GM18873 (cell line): ENCODE measurements around the gene RBM6.
"Not testable (repeated sequence)": the region's sequence is repeated elsewhere in the genome, so short reads cannot be mapped to it uniquely, and the experiment has no call there.

ENCODE experiments used
- ATAC-seq: cut with Tn5 transposase; IDR thresholded peaks from one replicate; pipeline ENCODE4 v1.9.1; 2021; ENCODE audit warnings: mild to moderate bottlenecking, moderate library complexity, moderate number of reproducible peaks; ENCODE audit not compliant: unreplicated experiment, low FRiP score

RBM6 gene, protein sequence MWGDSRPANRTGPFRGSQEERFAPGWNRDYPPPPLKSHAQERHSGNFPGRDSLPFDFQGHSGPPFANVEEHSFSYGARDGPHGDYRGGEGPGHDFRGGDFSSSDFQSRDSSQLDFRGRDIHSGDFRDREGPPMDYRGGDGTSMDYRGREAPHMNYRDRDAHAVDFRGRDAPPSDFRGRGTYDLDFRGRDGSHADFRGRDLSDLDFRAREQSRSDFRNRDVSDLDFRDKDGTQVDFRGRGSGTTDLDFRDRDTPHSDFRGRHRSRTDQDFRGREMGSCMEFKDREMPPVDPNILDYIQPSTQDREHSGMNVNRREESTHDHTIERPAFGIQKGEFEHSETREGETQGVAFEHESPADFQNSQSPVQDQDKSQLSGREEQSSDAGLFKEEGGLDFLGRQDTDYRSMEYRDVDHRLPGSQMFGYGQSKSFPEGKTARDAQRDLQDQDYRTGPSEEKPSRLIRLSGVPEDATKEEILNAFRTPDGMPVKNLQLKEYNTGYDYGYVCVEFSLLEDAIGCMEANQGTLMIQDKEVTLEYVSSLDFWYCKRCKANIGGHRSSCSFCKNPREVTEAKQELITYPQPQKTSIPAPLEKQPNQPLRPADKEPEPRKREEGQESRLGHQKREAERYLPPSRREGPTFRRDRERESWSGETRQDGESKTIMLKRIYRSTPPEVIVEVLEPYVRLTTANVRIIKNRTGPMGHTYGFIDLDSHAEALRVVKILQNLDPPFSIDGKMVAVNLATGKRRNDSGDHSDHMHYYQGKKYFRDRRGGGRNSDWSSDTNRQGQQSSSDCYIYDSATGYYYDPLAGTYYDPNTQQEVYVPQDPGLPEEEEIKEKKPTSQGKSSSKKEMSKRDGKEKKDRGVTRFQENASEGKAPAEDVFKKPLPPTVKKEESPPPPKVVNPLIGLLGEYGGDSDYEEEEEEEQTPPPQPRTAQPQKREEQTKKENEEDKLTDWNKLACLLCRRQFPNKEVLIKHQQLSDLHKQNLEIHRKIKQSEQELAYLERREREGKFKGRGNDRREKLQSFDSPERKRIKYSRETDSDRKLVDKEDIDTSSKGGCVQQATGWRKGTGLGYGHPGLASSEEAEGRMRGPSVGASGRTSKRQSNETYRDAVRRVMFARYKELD

DNA sequence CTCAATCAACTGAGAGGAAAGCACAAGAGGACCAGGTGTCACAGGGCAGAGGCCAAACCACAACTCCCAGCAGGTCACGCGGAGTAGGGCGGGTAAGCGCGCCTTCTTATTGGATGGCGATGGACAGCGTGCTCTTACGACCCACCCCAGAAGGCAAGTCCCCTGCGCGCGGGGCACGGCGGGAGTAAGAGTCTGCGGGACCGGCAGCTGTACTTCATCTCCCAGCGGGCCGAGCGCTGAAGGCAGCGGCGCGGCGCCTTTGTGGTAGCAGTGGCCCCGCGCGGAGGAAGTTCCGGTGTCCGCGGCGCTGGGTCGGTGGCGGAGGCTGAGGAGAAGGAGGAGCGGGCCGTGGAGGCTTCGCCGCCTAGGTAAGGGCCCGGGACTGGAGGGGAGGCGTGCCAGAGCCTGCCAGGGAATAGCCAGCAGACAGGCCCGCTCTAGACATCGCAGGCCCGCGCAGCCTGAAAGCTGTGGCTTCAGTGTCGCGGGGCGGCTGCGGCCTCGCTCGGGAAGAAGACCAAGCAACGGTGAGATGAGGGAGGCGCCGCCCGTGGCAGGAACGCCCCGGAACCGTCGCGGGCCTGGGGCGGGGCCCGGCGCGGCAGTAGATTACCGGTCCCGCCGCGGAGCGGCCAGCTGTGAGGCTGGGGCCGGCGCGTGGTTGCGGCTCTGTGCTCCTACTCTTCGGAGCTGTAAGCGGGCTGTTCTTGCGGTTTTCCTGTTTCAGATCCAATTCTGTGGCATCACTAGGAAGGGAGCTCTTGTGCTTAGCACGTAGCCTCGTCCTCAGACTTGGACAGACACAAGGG is at the start of gene RBM6:
RBM6 (plus strand) TSS at position 293 of the 809 bp plus-strand sequence. CDS start 22,492 bp downstream, outside the sequence.
- peak; percentile 89 for ATAC-seq

DNA sequence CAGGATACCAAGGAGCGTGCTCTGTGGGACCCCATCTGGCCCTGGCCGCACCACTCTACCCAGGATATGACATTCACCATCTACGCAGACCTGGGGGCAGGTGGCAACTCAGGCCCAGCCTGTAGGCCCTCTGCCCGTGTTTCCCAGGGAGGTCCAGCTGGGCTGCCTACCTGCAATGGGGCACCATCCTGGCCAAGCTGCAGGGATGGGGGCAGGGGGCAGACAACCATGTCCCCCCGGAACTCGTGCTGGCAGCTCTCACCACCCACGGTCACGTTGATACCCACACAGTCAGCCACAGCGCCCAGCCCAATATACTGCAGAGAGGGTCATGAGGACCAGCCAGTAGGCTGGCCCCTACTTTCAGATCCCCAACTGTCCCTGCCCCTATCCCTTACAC is 44.2 kb upstream of the RBM6 start:
- no peak for ATAC-seq

DNA sequence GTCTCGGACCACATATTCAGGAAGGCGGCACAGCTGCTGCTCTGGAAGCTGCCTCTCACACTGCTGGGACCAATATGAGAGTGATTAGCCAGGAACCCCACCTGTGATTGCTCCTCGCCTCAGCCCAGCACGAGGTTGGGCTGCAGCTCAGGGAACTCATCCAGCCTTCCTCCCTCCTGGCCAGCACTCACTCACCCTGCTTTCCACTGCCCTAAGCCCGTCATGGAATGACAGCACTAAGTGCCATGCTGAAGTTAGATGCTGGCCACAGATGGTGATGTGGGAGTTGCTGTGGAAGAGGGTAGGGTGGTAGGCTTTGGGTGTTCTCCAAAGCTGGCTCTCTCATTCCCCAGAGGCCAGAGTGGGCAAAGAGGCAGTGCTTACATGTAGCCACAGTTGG is 43.6 kb upstream of the RBM6 start:
- no peak for ATAC-seq

DNA sequence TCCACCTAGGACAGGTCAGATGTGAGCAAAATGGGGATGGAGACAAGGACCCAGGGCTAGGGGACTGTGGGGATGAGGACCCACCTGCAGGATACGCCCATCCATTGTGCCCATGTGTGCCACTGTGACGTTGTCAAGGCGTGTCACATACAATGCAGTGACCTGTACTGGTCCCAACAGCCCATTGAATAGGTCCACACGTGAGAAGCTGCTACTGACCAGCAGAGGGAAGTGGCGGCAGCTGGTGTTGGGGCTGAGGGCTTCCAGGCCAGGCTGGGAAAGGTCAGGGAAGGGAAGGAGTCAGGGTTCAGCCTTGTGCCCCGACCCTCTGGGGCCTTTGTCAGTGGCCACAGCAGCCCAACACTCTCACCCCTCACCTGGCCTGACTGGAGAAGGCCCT is 41.0 kb upstream of the RBM6 start:
- no peak for ATAC-seq

DNA sequence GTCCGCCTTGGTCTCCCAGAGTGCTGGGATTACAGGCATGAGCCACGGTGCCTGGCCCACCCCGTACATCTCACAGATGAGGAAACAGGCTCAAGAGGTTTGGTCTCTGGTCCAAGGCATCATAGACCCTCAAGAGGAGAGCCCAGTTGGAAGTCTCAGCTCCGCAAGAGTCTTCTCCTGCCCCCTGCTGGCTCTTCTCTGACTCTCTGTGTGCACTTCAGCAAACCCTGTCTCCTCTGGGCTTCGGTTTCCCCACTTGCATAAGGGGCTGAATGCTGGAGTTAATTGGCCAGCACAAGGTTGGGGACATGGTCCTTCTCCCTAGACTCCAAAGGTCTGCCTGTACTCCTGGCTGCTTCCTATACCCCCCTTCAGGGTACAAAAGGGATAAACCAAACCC is 40.1 kb upstream of the RBM6 start:
- ATAC-seq = no peak

DNA sequence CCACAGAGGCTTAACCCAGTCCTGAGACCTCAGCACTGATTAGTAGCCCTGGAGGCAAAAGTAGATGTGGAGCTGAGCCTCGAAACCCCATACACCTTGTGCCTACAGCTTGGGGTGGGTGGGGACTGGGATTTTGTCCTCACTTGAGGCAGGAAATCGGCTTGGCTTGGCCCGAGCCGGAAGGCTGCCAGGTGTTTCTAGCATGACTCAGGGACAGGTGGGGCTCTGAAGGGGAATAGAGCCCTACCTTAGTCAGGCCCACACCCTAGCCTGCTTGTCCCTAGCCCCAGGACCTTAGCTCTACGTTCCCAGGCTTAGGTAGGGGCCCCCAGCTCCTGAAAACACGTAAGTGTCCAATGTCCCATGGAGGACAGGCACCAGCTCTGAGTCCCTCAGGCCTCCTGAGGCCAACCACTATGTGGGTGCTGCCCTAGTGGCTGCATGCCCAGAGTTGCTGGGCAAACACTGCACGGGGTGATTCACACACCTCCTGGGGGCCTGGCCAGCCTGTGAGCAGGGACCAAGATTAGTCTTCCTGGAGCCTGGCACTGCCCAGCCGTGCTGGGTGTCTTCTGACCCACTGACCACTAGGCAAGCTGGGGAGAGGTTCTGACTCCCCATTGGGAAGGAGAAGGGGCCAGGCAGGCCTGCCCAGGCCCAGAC is 39.3 kb upstream of the RBM6 start:
- ATAC-seq = no peak

DNA sequence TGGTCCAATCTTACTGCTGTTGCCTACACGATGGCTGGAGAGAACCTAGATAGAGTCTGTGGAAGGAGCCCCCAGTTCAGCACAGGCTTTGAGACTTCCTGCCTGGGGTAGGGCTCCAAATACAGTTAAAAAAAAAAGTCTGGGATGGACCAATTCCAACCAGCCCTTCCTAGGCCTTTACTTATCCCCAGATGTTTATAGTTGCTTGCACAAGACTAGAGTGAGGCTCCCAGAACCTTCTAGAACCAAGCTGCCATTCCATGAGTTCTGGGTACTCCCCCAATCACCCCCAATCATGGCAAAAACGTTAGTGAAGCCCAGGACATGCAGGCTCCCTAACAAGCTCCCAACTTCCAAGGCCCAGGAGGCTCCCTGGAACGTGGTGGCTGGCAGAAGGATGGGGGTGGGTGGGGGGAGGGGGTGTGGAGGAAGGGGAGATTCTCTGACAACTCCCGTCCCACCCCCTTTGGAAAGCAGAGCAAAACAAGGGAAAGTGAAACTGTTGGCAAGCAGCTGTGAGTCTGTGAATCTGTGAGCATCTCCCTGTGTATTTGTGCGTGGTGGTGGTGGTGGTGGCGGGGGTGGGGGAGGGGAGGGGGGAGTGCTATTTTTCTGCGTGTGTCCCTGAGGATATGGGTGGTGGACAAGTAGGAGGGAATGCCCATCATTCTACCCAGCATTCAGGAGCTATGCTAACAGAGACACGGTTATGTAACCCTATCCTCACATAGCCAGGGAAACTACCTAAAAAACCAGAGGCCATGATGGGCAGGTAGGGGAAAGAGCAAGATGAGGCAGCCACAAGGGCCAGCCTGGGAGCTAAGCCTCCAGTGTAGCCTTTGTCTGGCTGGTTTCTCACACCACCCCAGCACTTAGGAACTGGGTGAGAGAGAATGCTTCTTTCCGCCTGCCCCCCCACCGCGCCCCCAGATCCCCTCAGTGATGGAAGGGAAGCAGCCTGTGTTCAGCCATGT is 38.3 kb upstream of the RBM6 start:
- no peak for ATAC-seq

DNA sequence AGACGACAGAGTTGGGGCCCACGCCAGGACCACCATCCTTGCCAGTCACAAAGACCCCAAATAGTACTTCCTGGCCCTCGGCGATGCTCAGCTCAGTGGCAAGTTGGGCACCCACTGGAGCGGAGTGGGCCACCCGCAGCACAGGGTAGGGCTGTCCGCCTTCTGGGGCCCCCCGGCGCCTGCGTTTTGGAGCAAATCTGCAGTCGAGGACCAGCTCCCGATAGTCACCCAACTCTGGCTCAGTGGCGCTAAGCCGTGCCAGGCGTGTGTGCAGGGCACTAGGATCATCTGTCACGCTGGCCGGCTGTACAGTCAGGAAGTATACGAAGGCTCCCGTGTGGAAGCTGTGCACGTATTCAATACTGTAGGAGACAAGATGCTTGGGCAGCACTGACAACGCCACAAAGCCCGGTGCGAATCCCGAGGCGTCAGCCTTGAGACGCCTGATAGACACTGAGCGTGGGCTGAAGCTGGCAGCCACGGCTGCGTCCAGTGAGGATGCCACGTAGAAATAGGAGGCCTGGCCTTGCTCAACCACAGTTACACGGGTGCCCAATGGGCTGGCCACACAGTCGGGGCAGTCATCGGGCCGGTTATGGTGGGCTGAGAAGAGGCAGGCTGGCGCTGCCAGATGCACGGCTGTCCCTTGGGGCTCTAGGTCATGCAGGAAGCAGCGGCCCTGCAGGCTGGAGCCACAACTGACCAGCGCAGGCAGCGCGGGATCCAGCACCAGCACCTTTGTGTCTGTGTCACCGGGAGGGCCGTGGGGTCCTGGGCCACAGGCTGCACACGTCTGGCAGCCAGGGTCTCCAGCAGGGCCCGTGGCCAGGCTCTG is 37.2 kb upstream of the RBM6 start:
- no peak for ATAC-seq

DNA sequence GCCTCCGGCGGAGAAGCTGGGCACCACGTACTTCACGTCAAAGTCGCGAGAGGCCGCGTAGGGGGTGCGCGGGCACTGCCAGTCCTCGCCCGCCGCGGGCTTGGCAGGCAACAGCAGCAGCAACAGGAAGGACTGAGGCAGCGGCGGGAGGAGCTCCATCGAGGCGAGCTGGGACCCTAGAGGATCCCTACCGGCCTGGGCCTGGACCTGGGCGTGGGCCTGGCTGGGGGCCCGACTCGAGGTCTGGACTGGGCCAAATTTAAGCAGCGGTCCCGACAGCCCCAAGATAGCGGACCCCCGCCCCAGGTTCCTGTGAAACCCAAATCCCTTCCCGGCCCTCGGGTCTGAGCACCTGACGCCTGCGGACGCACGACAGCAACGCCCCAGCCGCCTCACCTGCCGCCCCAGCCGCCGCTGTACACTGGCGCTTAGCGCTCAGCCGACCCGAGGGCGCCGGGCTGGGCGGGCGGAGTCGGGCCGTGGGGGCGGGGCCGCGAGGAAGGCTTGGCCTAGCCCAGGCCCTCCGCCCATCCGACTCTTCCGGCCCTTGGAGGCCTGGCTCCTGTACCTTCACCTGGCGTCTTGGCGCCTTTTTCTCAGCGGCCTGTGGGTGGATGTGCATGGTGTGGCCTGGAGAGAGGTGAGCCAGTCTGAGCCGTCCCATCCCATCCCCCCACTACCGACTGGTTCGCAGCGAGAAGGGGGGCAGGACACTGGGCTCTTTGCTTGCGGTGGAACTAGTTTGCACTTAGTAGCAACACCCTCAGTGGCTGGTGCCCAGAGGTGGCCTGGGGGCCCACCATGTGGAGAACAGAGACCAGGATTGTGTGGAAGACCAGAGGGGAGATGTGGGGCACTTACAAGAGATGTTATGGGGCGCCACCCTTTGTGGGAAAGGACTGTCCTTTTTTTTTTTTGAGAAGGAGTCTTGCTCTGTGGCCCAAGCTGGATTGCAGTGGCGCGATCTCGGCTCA is 36.2 kb upstream of the RBM6 start, which contains the start of gene MST1R:
MST1R (minus strand) TSS at position 423 of the 974 bp plus-strand sequence; CDS start at position 159, 264 bp downstream.
- no peak for ATAC-seq

DNA sequence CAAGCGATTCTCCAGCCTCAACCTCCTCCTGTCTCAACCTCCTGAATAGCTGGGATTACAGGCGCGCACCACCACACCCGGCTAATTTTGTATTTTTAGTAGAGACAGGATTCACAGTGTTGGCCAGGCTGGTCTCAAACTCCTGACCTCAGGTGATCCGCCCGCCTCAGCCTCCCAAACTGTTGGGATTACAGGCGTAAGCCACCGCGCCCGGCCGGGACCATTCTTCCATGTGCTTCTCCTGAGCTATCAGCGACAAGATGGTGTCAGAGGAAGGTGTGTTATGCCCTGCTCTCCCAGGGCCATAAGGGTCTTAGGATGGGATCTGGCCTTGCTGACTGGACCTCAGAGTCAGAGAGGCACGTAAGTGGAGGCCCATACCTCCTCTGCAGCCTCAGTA is 35.5 kb upstream of the RBM6 start:
- ATAC-seq = not testable (repeated sequence)

DNA sequence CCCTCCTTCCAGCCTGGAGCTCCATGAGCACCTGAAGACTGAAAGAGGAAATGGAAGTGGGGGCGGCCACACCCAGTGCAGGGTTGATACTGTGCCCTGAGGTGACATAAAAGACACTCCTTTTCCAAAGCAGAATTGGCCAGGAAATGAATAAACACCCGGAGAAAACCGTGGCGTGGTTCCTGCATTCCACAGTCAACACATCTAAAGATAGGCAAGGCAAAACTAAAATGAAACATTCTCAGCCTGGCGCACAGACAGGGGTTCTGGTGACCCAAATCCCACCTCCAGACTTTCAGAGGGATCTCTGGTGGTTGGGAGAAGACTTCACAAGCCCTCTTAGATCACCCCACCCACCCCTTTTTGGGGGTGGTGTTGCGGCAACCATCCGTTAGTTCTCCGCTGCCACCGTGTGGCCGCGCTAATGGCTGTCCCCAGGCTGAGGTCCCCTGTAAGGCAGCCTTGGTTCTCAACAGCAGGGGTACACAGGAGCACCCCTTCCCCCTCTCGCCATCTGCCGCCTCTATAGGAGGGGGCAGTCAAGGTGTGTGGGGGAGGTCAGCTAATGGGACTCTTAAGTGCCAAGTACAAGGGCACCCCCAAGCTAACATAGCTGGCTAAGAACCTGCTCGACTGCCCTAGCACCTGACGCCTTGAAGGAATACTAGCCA is 33.7 kb upstream of the RBM6 start:
- no peak for ATAC-seq

DNA sequence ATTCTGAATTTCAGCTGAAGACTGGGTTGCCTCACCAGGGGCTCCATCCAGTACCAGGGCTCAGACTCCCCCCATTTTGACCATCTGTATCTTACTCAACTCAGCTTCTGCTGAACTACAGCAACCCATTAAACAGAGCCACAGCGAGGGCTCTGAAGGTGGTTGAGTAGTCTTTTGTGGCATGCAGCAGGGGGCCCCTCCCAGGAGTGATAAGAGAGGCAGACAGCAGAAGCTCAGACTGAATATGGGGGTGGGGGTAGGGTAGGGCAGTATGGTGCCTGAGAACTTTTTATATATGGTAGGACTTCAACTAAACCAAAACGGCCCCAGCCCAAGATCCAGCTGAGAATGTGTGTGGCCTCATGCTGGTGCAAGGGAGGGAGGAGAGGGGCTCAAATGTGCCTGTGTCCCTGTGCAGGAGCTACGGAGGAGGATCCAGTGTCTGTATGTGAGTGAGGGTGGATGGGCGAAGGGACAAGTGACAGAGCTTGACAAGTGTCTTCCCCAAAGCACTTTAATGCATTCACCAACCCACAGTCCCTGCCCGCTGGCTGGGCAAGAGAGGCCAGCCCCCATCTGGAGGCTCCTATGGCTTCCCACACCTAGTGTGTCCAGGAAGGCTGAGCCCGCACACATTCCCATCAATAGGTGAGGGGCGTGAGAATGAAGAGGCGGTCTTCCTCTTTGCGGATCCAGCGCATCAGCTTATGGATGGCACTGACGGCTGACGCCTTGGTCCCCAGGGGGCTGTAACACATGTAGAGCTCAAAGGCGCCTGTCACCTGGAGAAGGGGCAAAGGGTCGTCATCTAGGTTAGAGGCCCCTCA is 31.4 kb upstream of the RBM6 start:
- no peak for ATAC-seq

DNA sequence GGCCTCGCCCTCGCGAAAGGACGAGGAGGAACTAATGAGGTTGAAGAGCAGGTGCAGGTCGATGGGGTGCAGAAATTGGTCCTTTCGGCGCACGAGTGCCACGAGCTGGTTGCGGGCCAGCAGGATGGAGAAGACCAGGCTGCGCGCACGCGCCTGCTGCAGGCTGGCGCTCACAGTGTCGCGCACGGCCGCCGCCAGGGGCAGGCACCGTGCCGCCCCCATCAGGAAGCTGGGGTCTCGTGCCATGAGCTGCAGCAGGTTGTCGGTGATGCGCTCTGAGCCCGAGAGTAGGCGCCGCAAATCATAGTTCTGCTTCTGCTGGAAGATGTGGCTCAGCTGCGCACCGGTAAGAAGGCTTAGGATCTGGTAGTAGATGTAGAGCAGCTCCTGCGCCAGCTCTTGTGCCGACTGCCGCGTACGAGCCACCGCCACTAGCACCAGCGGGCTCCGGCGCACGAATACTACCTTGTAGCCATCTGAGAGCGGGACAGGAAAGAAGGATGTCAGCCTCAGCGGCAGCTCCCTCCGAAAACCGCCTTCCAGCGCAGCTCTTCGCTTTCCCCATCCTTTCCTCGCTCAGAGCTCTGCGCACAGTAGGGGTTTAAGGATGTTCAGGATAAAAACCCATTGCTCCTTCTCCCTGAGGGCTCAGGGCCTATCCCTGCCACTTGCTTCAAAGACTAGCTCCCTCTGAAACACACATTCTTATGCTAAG is 29.4 kb upstream of the RBM6 start:
- no peak for ATAC-seq

DNA sequence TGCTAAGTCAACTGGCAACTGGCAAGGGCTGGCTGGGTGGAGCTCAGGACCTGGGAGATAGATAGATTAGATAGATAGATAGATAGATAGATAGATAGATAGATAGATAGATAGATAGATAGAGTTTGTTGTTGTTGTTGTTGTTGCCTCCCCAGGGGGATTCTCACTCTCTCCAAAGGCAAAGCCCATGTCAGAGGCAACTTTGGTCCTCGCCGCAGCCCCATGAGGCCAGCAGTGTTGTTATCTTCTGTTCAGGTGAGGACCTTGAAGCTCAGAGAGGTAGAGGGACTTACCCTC is 28.9 kb upstream of the RBM6 start:
- ATAC-seq = no peak

DNA sequence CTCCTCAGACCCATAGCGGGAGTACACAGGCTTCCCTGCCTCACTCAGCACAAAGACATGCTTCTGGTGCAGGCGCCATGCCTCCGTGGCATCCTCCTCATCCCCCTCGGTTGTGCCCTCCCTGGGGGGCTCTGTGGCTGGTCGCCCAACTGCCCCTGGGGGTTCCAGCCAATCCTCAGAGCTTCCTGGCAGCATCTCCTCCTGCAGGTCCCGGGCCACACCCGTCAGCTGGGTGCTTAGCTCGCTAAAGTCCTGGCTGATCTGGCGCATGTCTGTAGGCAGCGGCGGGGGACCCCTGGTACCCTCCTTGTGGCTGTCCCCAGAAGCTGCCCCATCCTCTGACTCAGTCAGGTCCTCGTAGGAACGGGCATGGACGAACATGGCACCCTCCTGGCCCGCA is 28.3 kb upstream of the RBM6 start:
- ATAC-seq = no peak
